GM12878 (cell line): ENCODE results near the gene FTO. TPM values are rescaled to one million over a fixed set of nuclear protein-coding genes. Genes with fewer than 3 reads are reported as not detected.

Source experiments
- ATAC-seq: fragments of 200-7000 bp; cut with Tn5 transposase; 3 replicates; pipeline ENCODE4 v1.9.1; 2020; ENCODE audit warnings: mild to moderate bottlenecking, moderate library complexity
- BruUV-seq: library from RNA; stranded (reverse); fragments of 400-500 nt; replicated peaks from 2 replicates; lab custom pipeline; 2021; lab: Mats Ljungman, UMichigan
- CTCF ChIA-PET: fragments of 300-600 bp; sonication (Branson Sonifier 250); formaldehyde crosslinking; extraction: SDS; loops from one replicate; lab custom pipeline; 2021; ENCODE audit warnings: inconsistent platforms; lab: Yijun Ruan, JAX
- POLR2A ChIA-PET: fragments of 350-600 bp; formaldehyde crosslinking; extraction: SDS; loops from one replicate; lab custom pipeline; 2021; ENCODE audit warnings: inconsistent platforms; lab: Charles Lee
- RAD21 ChIA-PET: fragments of 300-600 bp; sonication (Branson Sonifier 250); formaldehyde crosslinking; loops from one replicate; lab custom pipeline; 2023; ENCODE audit warnings: antibody characterized with exemption; ENCODE audit not compliant: unreplicated experiment; lab: Charles Lee
- SMC1A ChIA-PET: fragments of 300-600 bp; sonication (Branson Sonifier 250); formaldehyde crosslinking; loops from one replicate; lab custom pipeline; 2023; ENCODE audit not compliant: unreplicated experiment, uncharacterized antibody; lab: Charles Lee
- DNase-seq: peaks from one replicate; pipeline ENCODE4 v3.0.0-alpha.2; 2011; ENCODE audit warnings: low read depth, low spot score
- FAIRE-seq: peaks from 3 replicates; lab custom pipeline; 2011; peaks lifted over from hg19 to GRCh38; lab: Jason Lieb, UNC
- H2AFZ ChIP-seq: 2 replicates; pipeline ENCODE4 v1.6.0; 2011; ENCODE audit warnings: low read depth, low read length, control low read depth; ENCODE audit not compliant: control insufficient read depth
- H3K27ac ChIP-seq: 2 replicates; pipeline ENCODE4 v1.5.1; 2011; ENCODE audit warnings: control low read depth; ENCODE audit not compliant: control insufficient read depth, insufficient read depth
- H3K27me3 ChIP-seq, 2 experiments: replicated peaks in 1 of 2; 2 replicates each; pipeline versions ENCODE4 v1.6.0 to v1.6.1; 2011; ENCODE audit warnings: low read length in 1 of 2; ENCODE audit not compliant: control insufficient read depth in 2 of 2, insufficient read depth in 2 of 2
- H3K36me3 ChIP-seq, 2 experiments: 2 replicates each; pipeline ENCODE4 v1.5.1; 2011; ENCODE audit warnings: low read length in 1 of 2; ENCODE audit not compliant: control insufficient read depth in 2 of 2, insufficient read depth in 2 of 2
- H3K4me1 ChIP-seq: 2 replicates; pipeline ENCODE4 v1.6.1; 2011; ENCODE audit warnings: mild to moderate bottlenecking, low read length, moderate library complexity, mixed read lengths; ENCODE audit not compliant: control insufficient read depth, insufficient read depth
- H3K4me2 ChIP-seq: 2 replicates; pipeline ENCODE4 v1.6.0; 2011; ENCODE audit warnings: control low read depth; ENCODE audit not compliant: control insufficient read depth, insufficient read depth
- H3K4me3 ChIP-seq: fragments of 200-600 bp; sonication (generic); 2 replicates; pipeline ENCODE4 v1.5.1; 2016
- H3K79me2 ChIP-seq: 2 replicates; pipeline ENCODE4 v1.6.0; 2011; ENCODE audit warnings: low read length; ENCODE audit not compliant: control insufficient read depth, insufficient read depth
- H3K9ac ChIP-seq: 2 replicates; pipeline ENCODE4 v1.8.0; 2011; ENCODE audit warnings: low read length, control low read depth, mixed read lengths; ENCODE audit not compliant: control insufficient read depth, insufficient read depth
- H3K9me3 ChIP-seq: replicated peaks from 3 replicates; pipeline ENCODE4 v1.5.1; 2011; ENCODE audit warnings: mild to moderate bottlenecking, low read length; ENCODE audit not compliant: control insufficient read depth, insufficient read depth
- H4K20me1 ChIP-seq: 2 replicates; pipeline ENCODE4 v1.6.0; 2011; ENCODE audit not compliant: control insufficient read depth, insufficient read depth
- ATF2 ChIP-seq: IDR thresholded peaks from 2 replicates; pipeline ENCODE4 v1.6.1; 2012; ENCODE audit warnings: low read length, inconsistent platforms
- BCL11A ChIP-seq: IDR thresholded peaks from 2 replicates; pipeline ENCODE4 v1.6.1; 2011; ENCODE audit warnings: low read depth, low read length
- EZH2 ChIP-seq: IDR thresholded peaks from 2 replicates; pipeline ENCODE4 v1.6.1; 2012; ENCODE audit warnings: low read depth, mild to moderate bottlenecking, control low read depth, inconsistent platforms, low read length, borderline replicate concordance; ENCODE audit not compliant: control insufficient read depth
- HCFC1 ChIP-seq: fragments of 150-350 bp; IDR thresholded peaks from 2 replicates; pipeline ENCODE4 v1.6.1; 2014; ENCODE audit warnings: low read length
- IKZF1 ChIP-seq: fragments of 450-650 bp; conservative IDR thresholded peaks from 2 replicates; pipeline ENCODE4 v1.6.1; 2017; ENCODE audit warnings: antibody characterized with exemption, mild to moderate bottlenecking
- IRF3 ChIP-seq: fragments of 450-650 bp; IDR thresholded peaks from 2 replicates; pipeline ENCODE4 v1.6.1; 2014; ENCODE audit warnings: mild to moderate bottlenecking
- MYC ChIP-seq: IDR thresholded peaks from 2 replicates; pipeline ENCODE4 v1.6.1; 2011; ENCODE audit warnings: mild to moderate bottlenecking, low read length, moderate library complexity, inconsistent platforms; ENCODE audit not compliant: insufficient read depth, insufficient replicate concordance, insufficient read length, severe bottlenecking
- NFXL1 ChIP-seq: fragments of 450-650 bp; IDR thresholded peaks from 2 replicates; pipeline ENCODE4 v1.6.1; 2017; ENCODE audit warnings: antibody characterized with exemption, mild to moderate bottlenecking, borderline replicate concordance
- PAX8 ChIP-seq: fragments of 450-650 bp; IDR thresholded peaks from 2 replicates; pipeline ENCODE4 v1.6.1; 2017; ENCODE audit warnings: mild to moderate bottlenecking, moderate library complexity
- PML ChIP-seq: IDR thresholded peaks from 2 replicates; pipeline ENCODE4 v1.6.1; 2012; ENCODE audit warnings: low read length, inconsistent platforms
- SMAD5 ChIP-seq: IDR thresholded peaks from 2 replicates; pipeline ENCODE4 v1.6.1; 2016; ENCODE audit warnings: antibody characterized with exemption, low read depth
- USF2 ChIP-seq: IDR thresholded peaks from 2 replicates; pipeline ENCODE4 v1.6.1; 2011; ENCODE audit warnings: low read depth, low read length, improper control_type of control experiment, borderline replicate concordance
- ZNF687 ChIP-seq: fragments of 450-650 bp; IDR thresholded peaks from 2 replicates; pipeline ENCODE4 v1.6.1; 2017; ENCODE audit warnings: mild to moderate bottlenecking, moderate library complexity
- WGBS: methylation state at CpG from one replicate; pipeline ENCODE4 v1.1.6; 2016; ENCODE audit warnings: low lambda C conversion rate; ENCODE audit not compliant: insufficient replicate concordance, insufficient coverage; ENCODE audit errors: missing lambda C conversion rate; 5-methylcytosine and 5-hydroxymethylcytosine counted together
- in situ Hi-C: fragments of 300-500 bp; cut with MboI; formaldehyde crosslinking; loops from 9 replicates; pipeline ENCODE4 v1.14.3; 2018; ENCODE audit warnings: mixed read lengths
- intact Hi-C: fragments of 100-400 bp; cut with micrococcal nuclease; formaldehyde crosslinking; loops from one replicate; pipeline ENCODE4 v1.14.2; 2022; ENCODE audit not compliant: unreplicated experiment
- polyA plus RNA-seq, 11 experiments: library from polyadenylated mRNA; depleted of rRNA in 4 of 11; unstranded in 6 of 11; stranded (reverse) in 5 of 11; fragments of >200 nt; fragmentation: Nextera tagmentation in 4 of 11; fragmentation: Illumina TruSeq in 1 of 11; extraction: Ambion mirVana in 4 of 11; extraction: Trizol in 1 of 11; gene quantifications; 1 replicate in 1 of 11; 2 replicates in 10 of 11; pipeline versions ENCODE4 v1.2.1 to v1.2.3, GENCODE V29; 2011 to 2016; ENCODE audit warnings: inconsistent platforms in 2 of 11, missing spikeins in 2 of 11, low read depth in 1 of 11
- total RNA-seq, 4 experiments: library from RNA; depleted of rRNA in 3 of 4; stranded (reverse); fragments of >200 nt in 3 of 4; fragmentation: Illumina TruSeq in 1 of 4; extraction: Trizol in 1 of 4; gene quantifications; 2 replicates each; pipeline versions ENCODE4 v1.2.1 to v1.2.3, GENCODE V29; 2013 to 2021

The FTO gene
- total and polyA plus RNA-seq, 10 of the 15 experiments (the other 5 are each of a cell fraction or from before 2014, with no cell fraction given): 20.1 to 55.0 (median 47.0) TPM

GRCh38 chr16:53821487-53821886, 117.5 kb downstream of the FTO start:
- DNase-seq (no peak), ATAC-seq (no peak), FAIRE-seq (no peak)
- in situ Hi-C loops (no loop called here), intact Hi-C loops (no loop called here)
- no peak overlapping the region for H2AFZ ChIP-seq
- H3K27ac ChIP-seq: no peak overlapping the region
- no peaks in the 10 kb centered on the region for H3K9me3 ChIP-seq
- 0 out of 4 replicates have a peak, but pooled peaks cover 0 to 1% of the 10 kb centered on the region in 2 experiments for H3K36me3 ChIP-seq
- 100% methylated on average over 1 of the region's 1 CpG for WGBS
- ChIA-PET SMC1A (interaction anchor here (0.6 kb wide), 1 partner anchor 130 kb away, joined by 3 read pairs; no protein-coding TSS in a partner anchor), POLR2A (no interaction called here), RAD21 (no interaction called here), CTCF (interaction anchor here (0.6 kb wide), 1 partner anchor 272 kb away, joined by 3 read pairs; no protein-coding TSS in a partner anchor)
- H3K79me2 ChIP-seq: no peaks in the 10 kb centered on the region
- BruUV-seq: no TSS peak
- no peak overlapping the region for H3K9ac ChIP-seq
- no peaks in the 10 kb centered on the region for H3K4me1 ChIP-seq
- H3K4me3 ChIP-seq: no peak overlapping the region
- H3K4me2 ChIP-seq: no peak overlapping the region
- no peaks in the 10 kb centered on the region for H4K20me1 ChIP-seq
- no peaks in the 10 kb centered on the region for H3K27me3 ChIP-seq
- TF ChIP-seq BCL11A (no peak), HCFC1 (no peak), IRF3 (no peak), USF2 (no peak), SMAD5 (no peak), NFXL1 (no peak), MYC (no peak), EZH2 (no peak), PAX8 (no peak), ZNF687 (no peak), IKZF1 (no peak), PML (no peak), ATF2 (no peak)
